ENCODE data around the gene C12orf42. TPM values are rescaled to one million over a fixed set of nuclear protein-coding genes. Genes with fewer than 3 reads are reported as not detected.

The C12orf42 gene
- total RNA-seq, 1 experiment from 2014 or later: not detected

GRCh38 chr12:103505371-103506236 lies 9.8 kb upstream of the C12orf42 start:
- no TSS peak for BruUV-seq (replicated peaks)
- H3K27ac ChIP-seq (ENCODE audit: low read length): peak overlapping the region; percentile 59
- H3K9me2 ChIP-seq (replicated peaks; ENCODE audit: low read length): no peaks in the 10 kb centered on the region
- POLR2A ChIA-PET (ENCODE audit: unreplicated experiment): no interaction called here
- no peaks in the 10 kb centered on the region for H3F3A ChIP-seq (ENCODE audit: low read length, unreplicated experiment)
- TF ChIP-seq CTCF (conservative IDR thresholded peaks at IDR 0.05; ENCODE audit: low read depth, low read length) (peak; percentile 15; the same call in 1 of the 2 replicates), EZH2phosphoT487 (IDR thresholded peaks at IDR 0.05; ENCODE audit: borderline replicate concordance, low read length) (no peak), EZH2 (IDR thresholded peaks at IDR 0.05; ENCODE audit: low read length, unreplicated experiment) (no peak)
- peak overlapping the region; percentile 2; the same call in 1 of the 2 replicates for H2AFZ ChIP-seq (ENCODE audit: low read length)
- H3K36me3 ChIP-seq (ENCODE audit: low read depth, low read length): no peaks in the 10 kb centered on the region
- peaks cover 7% of the 10 kb centered on the region; the same call in 1 of the 2 replicates for H3K27me3 ChIP-seq (ENCODE audit: low read length)
- DNase-seq (peak; percentile 74), ATAC-seq (peak; percentile 40)
- intact Hi-C loops (cut with micrococcal nuclease): no loop called here
- peaks cover 14% of the 10 kb centered on the region for H3K4me1 ChIP-seq (ENCODE audit: insufficient read depth, low read length)
- H3K4me2 ChIP-seq (ENCODE audit: low read length): no peak overlapping the region
- no peaks in the 10 kb centered on the region for H3K79me2 ChIP-seq (ENCODE audit: low read length)
- no peaks in the 10 kb centered on the region for H3K9me3 ChIP-seq (ENCODE audit: low read length)
- no peak overlapping the region for H3K4me3 ChIP-seq (ENCODE audit: low read length)
- H3K9ac ChIP-seq (ENCODE audit: low read length): peak overlapping the region; percentile 9; the same call in 1 of the 2 replicates
- H4K20me1 ChIP-seq (ENCODE audit: low read length): no peaks in the 10 kb centered on the region
- CTCF ChIA-PET: no interaction called here

GRCh38 chr12:103504606-103505005 lies 8.8 kb upstream of the C12orf42 start:
- Histone ChIP-seq H3K27me3 (ENCODE audit: low read length) (peaks cover 7% of the 10 kb centered on the region; the same call in 1 of the 2 replicates), H3K27ac (ENCODE audit: low read length) (peak overlapping the region; percentile 54), H3K4me2 (ENCODE audit: low read length) (no peak overlapping the region), H3K36me3 (ENCODE audit: low read depth, low read length) (no peaks in the 10 kb centered on the region), H2AFZ (ENCODE audit: low read length) (no peak overlapping the region), H3K9me3 (ENCODE audit: low read length) (no peaks in the 10 kb centered on the region), H3K9ac (ENCODE audit: low read length) (no peak overlapping the region; the same call in 1 of the 2 replicates), H3K4me1 (ENCODE audit: insufficient read depth, low read length) (peaks cover 19% of the 10 kb centered on the region), H4K20me1 (ENCODE audit: low read length) (no peaks in the 10 kb centered on the region), H3K9me2 (replicated peaks; ENCODE audit: low read length) (no peaks in the 10 kb centered on the region), H3F3A (ENCODE audit: low read length, unreplicated experiment) (no peaks in the 10 kb centered on the region), H3K79me2 (ENCODE audit: low read length) (no peaks in the 10 kb centered on the region), H3K4me3 (ENCODE audit: low read length) (no peak overlapping the region)
- intact Hi-C loops (cut with micrococcal nuclease): no loop called here
- BruUV-seq (replicated peaks): no TSS peak
- DNase-seq (no peak), ATAC-seq (no peak)
- ChIA-PET CTCF (no interaction called here), POLR2A (ENCODE audit: unreplicated experiment) (interaction anchor here (0.7 kb wide), 1 partner anchor 1733 kb away, joined by 3 read pairs; no protein-coding TSS in a partner anchor)
- TF ChIP-seq EZH2phosphoT487 (IDR thresholded peaks at IDR 0.05; ENCODE audit: borderline replicate concordance, low read length) (no peak), CTCF (conservative IDR thresholded peaks at IDR 0.05; ENCODE audit: low read depth, low read length) (no peak), EZH2 (IDR thresholded peaks at IDR 0.05; ENCODE audit: low read length, unreplicated experiment) (no peak)
